Mesothelial cell of epicardium (in vitro differentiated cells): ENCODE measurements around the gene SMDT1. TPM values are rescaled to one million over a fixed set of nuclear protein-coding genes. Genes with fewer than 3 reads are reported as not detected.
"Not testable (repeated sequence)": the region's sequence is repeated elsewhere in the genome, so short reads cannot be mapped to it uniquely, and the experiment has no call there.

ENCODE experiments used
- DNase-seq, 2 experiments: peaks; one replicate each; pipeline ENCODE4 v3.0.0; 2021; ENCODE audit warnings: low spot score in 2 of 2; ENCODE audit not compliant: unreplicated experiment in 2 of 2
- H3K27ac Mint-ChIP-seq: 2 replicates; pipeline ENCODE4 v1.8.0; 2021; ENCODE audit warnings: mixed read lengths
- H3K27me3 Mint-ChIP-seq: 2 replicates; pipeline ENCODE4 v1.8.0; 2021; ENCODE audit warnings: low read depth, mixed read lengths
- H3K36me3 Mint-ChIP-seq: 2 replicates; pipeline ENCODE4 v1.8.0; 2021; ENCODE audit warnings: mixed read lengths
- H3K4me1 Mint-ChIP-seq: 2 replicates; pipeline ENCODE4 v1.8.0; 2021; ENCODE audit warnings: mixed read lengths
- H3K4me3 Mint-ChIP-seq: 2 replicates; pipeline ENCODE4 v1.8.0; 2021; ENCODE audit warnings: mild to moderate bottlenecking, moderate library complexity, mixed read lengths
- H3K9me3 Mint-ChIP-seq: 2 replicates; pipeline ENCODE4 v1.8.0; 2021; ENCODE audit warnings: mixed read lengths
- total RNA-seq: library from RNA; stranded (reverse); gene quantifications from 3 replicates; pipeline ENCODE4 v1.2.1, GENCODE V29; 2021
- TF ChIP-seq, protein P1 (sequence below): fragments of 200-600 bp; sonication (generic); IDR thresholded peaks from one replicate; pipeline ENCODE4 v1.5.0; 2021; ENCODE audit warnings: antibody characterized with exemption; ENCODE audit not compliant: unreplicated experiment

Gene SMDT1
- total RNA-seq, 1 donor from 2014 or later: 71.0 TPM

DNA sequence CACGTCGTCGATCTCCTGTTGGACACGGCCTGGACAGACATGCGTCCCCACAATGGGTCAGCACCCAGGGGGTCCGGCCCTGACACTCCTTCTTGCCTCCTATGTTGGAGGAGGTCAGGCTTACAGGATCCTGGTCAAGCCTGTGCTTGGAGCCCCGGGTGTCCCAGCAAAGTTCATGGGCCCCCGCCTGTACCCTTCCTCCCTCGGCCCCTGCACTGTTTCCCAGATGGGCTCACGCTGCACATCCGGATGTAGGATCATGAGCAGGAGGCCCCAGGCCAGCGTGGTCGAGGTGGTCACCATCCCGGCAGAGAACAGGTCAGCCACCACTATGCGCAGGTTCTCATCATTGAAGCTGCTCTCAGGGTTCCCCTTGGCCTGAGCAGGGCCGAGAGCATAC lies 48.1 kb downstream of the SMDT1 start:
- Mint-ChIP-seq H3K4me3 (no peak overlapping the region), H3K27me3 (no peaks in the 10 kb centered on the region)

GRCh38 chr22:42128007-42128406 lies 48.5 kb downstream of the SMDT1 start:
- not testable (repeated sequence) for H3K36me3 Mint-ChIP-seq, H3K27ac Mint-ChIP-seq, H3K4me1 Mint-ChIP-seq, DNase-seq, H3K27me3 Mint-ChIP-seq, H3K4me3 Mint-ChIP-seq, H3K9me3 Mint-ChIP-seq

More for the DNA sequence above, 48.1 kb downstream of the SMDT1 start:
- Mint-ChIP-seq H3K4me1 (no peaks in the 10 kb centered on the region), H3K9me3 (no peaks in the 10 kb centered on the region), H3K27ac (no peak overlapping the region), H3K36me3 (peaks cover 2% of the 10 kb centered on the region)
- TF ChIP-seq, protein P1, sequence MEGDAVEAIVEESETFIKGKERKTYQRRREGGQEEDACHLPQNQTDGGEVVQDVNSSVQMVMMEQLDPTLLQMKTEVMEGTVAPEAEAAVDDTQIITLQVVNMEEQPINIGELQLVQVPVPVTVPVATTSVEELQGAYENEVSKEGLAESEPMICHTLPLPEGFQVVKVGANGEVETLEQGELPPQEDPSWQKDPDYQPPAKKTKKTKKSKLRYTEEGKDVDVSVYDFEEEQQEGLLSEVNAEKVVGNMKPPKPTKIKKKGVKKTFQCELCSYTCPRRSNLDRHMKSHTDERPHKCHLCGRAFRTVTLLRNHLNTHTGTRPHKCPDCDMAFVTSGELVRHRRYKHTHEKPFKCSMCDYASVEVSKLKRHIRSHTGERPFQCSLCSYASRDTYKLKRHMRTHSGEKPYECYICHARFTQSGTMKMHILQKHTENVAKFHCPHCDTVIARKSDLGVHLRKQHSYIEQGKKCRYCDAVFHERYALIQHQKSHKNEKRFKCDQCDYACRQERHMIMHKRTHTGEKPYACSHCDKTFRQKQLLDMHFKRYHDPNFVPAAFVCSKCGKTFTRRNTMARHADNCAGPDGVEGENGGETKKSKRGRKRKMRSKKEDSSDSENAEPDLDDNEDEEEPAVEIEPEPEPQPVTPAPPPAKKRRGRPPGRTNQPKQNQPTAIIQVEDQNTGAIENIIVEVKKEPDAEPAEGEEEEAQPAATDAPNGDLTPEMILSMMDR: no peak
- DNase-seq: no peak

- H3K4me3 Mint-ChIP-seq, H3K27me3 Mint-ChIP-seq, H3K9me3 Mint-ChIP-seq, DNase-seq, H3K4me1 Mint-ChIP-seq, H3K36me3 Mint-ChIP-seq, H3K27ac Mint-ChIP-seq: not testable (repeated sequence)
These were observed 49.5 kb downstream of the SMDT1 start for GRCh38 chr22:42128776-42129694.

DNA sequence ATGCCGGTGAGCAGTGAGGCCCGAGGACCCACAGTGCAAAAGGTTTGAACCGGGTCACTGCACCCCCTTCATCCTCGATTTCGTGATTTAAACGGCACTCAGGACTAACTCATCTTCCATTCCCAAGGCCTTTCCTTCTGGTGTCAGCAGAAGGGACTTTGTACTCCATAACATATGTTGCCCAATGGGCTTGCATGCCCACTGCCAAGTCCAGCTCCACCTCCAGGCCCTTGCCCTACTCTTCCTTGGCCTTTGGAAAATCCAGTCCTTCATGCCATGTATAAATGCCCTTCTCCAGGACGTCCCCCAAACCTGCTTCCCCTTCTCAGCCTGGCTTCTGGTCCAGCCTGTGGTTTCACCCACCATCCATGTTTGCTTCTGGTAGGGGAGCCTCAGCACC lies 50.7 kb downstream of the SMDT1 start:
- not testable (repeated sequence) for H3K4me3 Mint-ChIP-seq, H3K27me3 Mint-ChIP-seq, H3K36me3 Mint-ChIP-seq, H3K9me3 Mint-ChIP-seq, DNase-seq, H3K27ac Mint-ChIP-seq, H3K4me1 Mint-ChIP-seq

DNA sequence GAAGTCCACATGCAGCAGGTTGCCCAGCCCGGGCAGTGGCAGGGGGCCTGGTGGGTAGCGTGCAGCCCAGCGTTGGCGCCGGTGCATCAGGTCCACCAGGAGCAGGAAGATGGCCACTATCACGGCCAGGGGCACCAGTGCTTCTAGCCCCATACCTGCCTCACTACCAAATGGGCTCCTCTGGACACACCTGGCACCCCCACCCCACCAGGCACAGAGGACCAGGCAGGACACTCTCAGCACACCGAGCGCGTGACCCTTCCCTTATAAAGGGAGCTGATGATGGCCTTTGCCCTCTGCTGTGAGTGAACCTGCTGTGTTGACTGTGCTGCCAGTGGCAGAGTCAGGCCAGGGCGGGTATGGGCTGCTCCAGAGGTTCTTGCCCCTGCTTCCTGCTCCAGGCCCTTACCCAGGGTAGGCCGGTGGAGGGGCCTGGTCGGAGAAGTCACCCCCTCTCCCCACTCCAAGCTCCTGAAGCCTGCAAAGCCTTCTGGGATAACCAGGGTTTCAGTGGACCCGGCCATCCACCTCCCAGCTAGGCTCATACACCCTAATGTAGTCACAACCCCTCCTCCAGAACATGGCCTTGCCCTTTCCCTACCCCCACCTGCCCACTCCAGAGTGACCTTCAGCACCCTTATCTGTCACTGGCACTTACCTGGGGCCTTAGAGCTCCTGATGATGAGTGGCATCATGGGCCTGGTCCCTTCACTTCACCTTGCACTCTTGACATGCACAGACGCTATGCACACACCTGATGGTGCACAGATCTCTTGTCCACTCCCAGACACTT lies 51.3 kb downstream of the SMDT1 start, which contains the start of gene CYP2D6:
Gene CYP2D6 (minus strand): TSS at position 172 of the 793 bp plus-strand sequence. CDS start 19 bp downstream, at position 153.
- DNase-seq, H3K4me3 Mint-ChIP-seq, H3K9me3 Mint-ChIP-seq, H3K27me3 Mint-ChIP-seq, H3K36me3 Mint-ChIP-seq, H3K4me1 Mint-ChIP-seq, H3K27ac Mint-ChIP-seq: not testable (repeated sequence)

DNA sequence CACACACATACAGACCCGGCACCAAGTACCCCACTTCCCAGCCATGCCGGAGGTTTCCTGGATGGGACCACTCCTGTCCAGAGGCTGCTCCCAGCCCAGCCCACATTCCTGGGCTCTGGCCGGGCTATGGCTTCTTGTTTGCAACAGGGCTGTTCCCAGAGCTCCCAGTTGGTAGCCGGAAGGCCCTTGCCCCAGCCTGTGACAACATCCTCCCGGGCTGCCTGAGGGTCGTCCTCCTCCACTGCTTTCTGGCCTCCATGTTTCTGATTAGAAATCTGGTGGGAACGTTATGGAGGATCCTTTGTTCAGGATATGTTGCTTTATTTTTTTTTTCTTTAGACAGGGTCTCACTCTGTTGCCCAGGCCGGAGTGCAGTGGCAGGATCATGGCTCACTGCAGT lies 52.1 kb downstream of the SMDT1 start:
- Mint-ChIP-seq H3K4me1 (no peaks in the 10 kb centered on the region), H3K4me3 (no peak overlapping the region), H3K27me3 (no peaks in the 10 kb centered on the region), H3K36me3 (no peaks in the 10 kb centered on the region), H3K9me3 (peaks cover 4% of the 10 kb centered on the region), H3K27ac (no peak overlapping the region)
- no peak for DNase-seq
- TF ChIP-seq, protein P1: no peak

DNA sequence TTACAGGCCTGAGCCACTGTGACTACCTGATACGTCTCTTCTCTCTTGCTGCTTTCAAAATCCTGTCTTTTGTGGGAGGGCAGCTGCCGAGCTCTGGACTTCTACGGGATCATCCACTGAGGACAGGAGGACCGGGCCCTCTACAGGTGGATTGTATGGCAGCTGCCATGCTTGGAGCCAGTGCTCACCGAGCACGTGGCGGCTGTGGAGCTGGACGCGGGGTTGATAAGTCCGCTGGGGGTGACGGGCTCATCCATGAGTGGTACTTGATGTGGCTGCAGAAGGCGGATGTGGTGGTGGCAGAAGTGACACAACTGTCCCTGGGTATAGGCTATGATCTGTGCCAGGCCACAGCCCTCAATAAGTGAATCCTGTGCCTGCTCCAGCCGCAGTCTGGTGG lies 53.0 kb downstream of the SMDT1 start:
- Mint-ChIP-seq H3K27me3 (no peaks in the 10 kb centered on the region), H3K36me3 (no peaks in the 10 kb centered on the region), H3K4me3 (no peak overlapping the region), H3K4me1 (no peaks in the 10 kb centered on the region), H3K9me3 (peaks cover 4% of the 10 kb centered on the region), H3K27ac (no peak overlapping the region)
- no peak for DNase-seq
- TF ChIP-seq, protein P1: no peak

Other genes starting within 250 kb of the SMDT1 start
- gene SREBF2, start 246.6 kb upstream of the SMDT1 start, total RNA-seq: 127 to 130 TPM (median 129 TPM) in 3 replicates
- gene SHISA8, start 164.6 kb upstream of the SMDT1 start, total RNA-seq: not detected in 3 replicates
- gene TNFRSF13C, start 152.9 kb upstream of the SMDT1 start, total RNA-seq: 3.1 to 3.5 TPM (median 3.3 TPM) in 3 replicates
- 12.5 to 14.9 TPM (median 13.3 TPM) in 3 replicates for gene CENPM, start 132.5 kb upstream of the SMDT1 start, total RNA-seq
- gene SEPTIN3, start 110.3 kb upstream of the SMDT1 start, total RNA-seq: 8.8 to 9.0 TPM (median 9.0 TPM) in 3 replicates
- gene WBP2NL, start 80.9 kb upstream of the SMDT1 start, total RNA-seq: not detected in 3 replicates
- 19.4 to 20.7 TPM (median 19.5 TPM) in 3 replicates for gene NAGA, start 8.9 kb upstream of the SMDT1 start, total RNA-seq
- gene PHETA2, start 5.5 kb upstream of the SMDT1 start, total RNA-seq: 7.8 to 8.3 TPM (median 8.1 TPM) in 3 replicates
- 52.6 to 54.2 TPM (median 53.4 TPM) in 3 replicates for gene NDUFA6, start 11.1 kb downstream of the SMDT1 start, total RNA-seq
- 6.3 to 7.2 TPM (median 6.4 TPM) in 3 replicates for gene CYP2D6, start 51.1 kb downstream of the SMDT1 start, total RNA-seq
- 77.4 to 82.2 TPM (median 80.7 TPM) in 3 replicates for gene TCF20, start 191.0 kb downstream of the SMDT1 start, total RNA-seq